ENCODE measurements around the gene CHMP4B. TPM values are rescaled to one million over a fixed set of nuclear protein-coding genes. Genes with fewer than 3 reads are reported as not detected.
A peak's percentile ranks its signal among the peaks of the same experiment; 100 is the strongest.

The CHMP4B gene
- total RNA-seq, 2 experiments from 2014 or later: 82.0 to 82.9 TPM

DNA sequence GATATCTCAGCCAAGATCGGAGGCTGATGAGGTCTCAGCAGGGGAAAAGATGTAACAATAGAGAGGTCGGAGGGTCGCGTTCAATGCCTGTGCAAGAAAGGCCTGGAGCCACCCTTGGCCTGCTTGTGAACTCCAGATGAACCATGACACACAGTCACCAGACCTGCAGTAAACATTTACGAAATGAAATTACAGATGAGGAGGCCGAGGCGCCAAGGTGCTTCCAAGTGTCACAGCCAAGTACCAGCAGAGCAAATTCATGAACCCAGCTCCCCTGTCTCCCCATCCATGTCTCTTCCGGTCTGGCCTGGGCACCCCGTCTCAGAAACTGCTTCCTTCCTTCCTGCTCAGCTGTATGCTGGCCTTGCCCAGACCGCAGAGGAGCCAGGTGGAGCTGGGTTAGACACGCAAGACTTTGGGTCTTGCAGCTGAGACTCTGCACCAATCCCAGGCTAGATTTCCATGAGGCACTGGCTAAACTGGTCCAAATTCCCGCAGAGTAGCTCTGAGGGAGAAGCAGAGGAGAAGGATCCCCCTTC is 48.1 kb downstream of the CHMP4B start:
- peaks cover 26% of the 10 kb centered on the region for H3K4me1 Mint-ChIP-seq (ENCODE audit: low read depth)
- POLR2A ChIA-PET: interaction anchor here (1.1 to 2.0 kb wide), 2 partner anchors 58 to 254 kb away, joined by 4 to 10 read pairs; partner anchors contain the start of gene EIF2S2

DNA sequence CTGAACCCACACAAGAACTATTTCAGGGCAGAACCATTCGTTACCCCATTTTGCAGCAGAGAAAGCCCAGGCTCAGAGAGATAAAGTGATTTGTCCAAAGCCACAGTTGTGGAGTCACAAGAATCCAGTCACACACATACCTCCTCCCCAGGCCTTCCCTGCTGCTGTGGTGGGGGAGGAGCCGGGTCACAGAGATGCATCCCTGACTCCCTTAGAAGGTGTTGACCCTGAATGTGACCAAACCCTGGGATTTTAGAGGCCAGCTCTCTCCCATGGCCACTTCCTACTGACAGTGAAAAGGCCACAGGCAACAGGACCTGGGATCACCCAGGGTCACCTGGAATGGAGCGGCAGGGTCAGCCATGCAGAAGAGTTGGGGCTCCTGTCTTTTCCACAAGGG is 48.6 kb downstream of the CHMP4B start:
- no peaks in the 10 kb centered on the region for H3K27me3 Mint-ChIP-seq
- peaks cover 25% of the 10 kb centered on the region for H3K4me1 Mint-ChIP-seq (ENCODE audit: low read depth)
- intact Hi-C loops (cut with micrococcal nuclease): loop anchor here (10.0 kb wide), 1 partner anchor 205 kb away; no protein-coding TSS in a partner anchor
- H3K36me3 Mint-ChIP-seq (ENCODE audit: low read depth): peaks cover 9% of the 10 kb centered on the region
- ATAC-seq (no peak), DNase-seq (no peak)
- no peak overlapping the region for H3K4me3 Mint-ChIP-seq
- ChIA-PET POLR2A (interaction anchor here (2.0 kb wide), 1 partner anchor 253 kb away, joined by 10 read pairs; the partner anchor contains the start of gene EIF2S2), CTCF (interaction anchor here (1.2 to 3.7 kb wide), 6 partner anchors 15 to 270 kb away, joined by 3 to 13 read pairs (median 3); partner anchors contain the start of gene EIF2S2)
- H3K27ac Mint-ChIP-seq: peak overlapping the region; percentile 86
- H3K9me3 Mint-ChIP-seq: no peaks in the 10 kb centered on the region
- TF ChIP-seq, protein P1, sequence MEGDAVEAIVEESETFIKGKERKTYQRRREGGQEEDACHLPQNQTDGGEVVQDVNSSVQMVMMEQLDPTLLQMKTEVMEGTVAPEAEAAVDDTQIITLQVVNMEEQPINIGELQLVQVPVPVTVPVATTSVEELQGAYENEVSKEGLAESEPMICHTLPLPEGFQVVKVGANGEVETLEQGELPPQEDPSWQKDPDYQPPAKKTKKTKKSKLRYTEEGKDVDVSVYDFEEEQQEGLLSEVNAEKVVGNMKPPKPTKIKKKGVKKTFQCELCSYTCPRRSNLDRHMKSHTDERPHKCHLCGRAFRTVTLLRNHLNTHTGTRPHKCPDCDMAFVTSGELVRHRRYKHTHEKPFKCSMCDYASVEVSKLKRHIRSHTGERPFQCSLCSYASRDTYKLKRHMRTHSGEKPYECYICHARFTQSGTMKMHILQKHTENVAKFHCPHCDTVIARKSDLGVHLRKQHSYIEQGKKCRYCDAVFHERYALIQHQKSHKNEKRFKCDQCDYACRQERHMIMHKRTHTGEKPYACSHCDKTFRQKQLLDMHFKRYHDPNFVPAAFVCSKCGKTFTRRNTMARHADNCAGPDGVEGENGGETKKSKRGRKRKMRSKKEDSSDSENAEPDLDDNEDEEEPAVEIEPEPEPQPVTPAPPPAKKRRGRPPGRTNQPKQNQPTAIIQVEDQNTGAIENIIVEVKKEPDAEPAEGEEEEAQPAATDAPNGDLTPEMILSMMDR (IDR thresholded peaks at IDR 0.05): no peak

More for the DNA sequence above, 48.1 kb downstream of the CHMP4B start:
- Mint-ChIP-seq H3K27me3 (no peaks in the 10 kb centered on the region), H3K9me3 (no peaks in the 10 kb centered on the region), H3K4me3 (no peak overlapping the region), H3K27ac (peak overlapping the region; percentile 86), H3K36me3 (ENCODE audit: low read depth) (peaks cover 14% of the 10 kb centered on the region)
- intact Hi-C loops (cut with micrococcal nuclease): loop anchor here (10.0 kb wide), 1 partner anchor 206 kb away; no protein-coding TSS in a partner anchor
- TF ChIP-seq, protein P1 (IDR thresholded peaks at IDR 0.05): no peak
- CTCF ChIA-PET: interaction anchor here (0.8 to 3.7 kb wide), 8 partner anchors 10 to 270 kb away, joined by 3 to 13 read pairs (median 3); partner anchors contain the start of gene EIF2S2
- DNase-seq (peak; percentile 62), ATAC-seq (peak; percentile 58)

DNA sequence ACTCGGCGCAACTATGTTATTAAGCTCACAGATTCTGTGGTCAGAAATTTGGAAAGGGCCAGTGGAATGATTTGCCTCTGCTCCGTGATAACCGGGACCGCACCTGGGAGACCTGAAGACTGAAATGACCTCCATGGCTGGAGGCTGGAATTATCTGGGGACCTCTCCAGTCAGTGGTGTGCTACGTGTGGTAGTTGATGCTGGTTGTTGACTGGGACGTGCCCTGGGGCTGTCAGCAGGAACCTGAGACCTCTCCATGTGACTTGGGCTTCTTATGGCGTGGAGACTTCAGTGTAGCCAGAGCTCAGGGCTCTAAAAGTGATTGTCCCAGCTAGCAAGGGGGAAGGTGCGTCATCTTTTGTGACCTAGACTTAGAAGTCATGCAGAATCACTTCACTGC is 50.3 kb downstream of the CHMP4B start:
- ATAC-seq (no peak), DNase-seq (no peak)
- intact Hi-C loops (cut with micrococcal nuclease): no loop called here
- Mint-ChIP-seq H3K27ac (no peak overlapping the region), H3K27me3 (no peaks in the 10 kb centered on the region), H3K4me1 (ENCODE audit: low read depth) (peaks cover 25% of the 10 kb centered on the region), H3K36me3 (ENCODE audit: low read depth) (peaks cover 5% of the 10 kb centered on the region), H3K9me3 (no peaks in the 10 kb centered on the region), H3K4me3 (no peak overlapping the region)
- POLR2A ChIA-PET: interaction anchor here (1.4 kb wide), 2 partner anchors 10 to 12 kb away, joined by 4 read pairs; no protein-coding TSS in a partner anchor
- TF ChIP-seq, protein P1 (IDR thresholded peaks at IDR 0.05): no peak
- CTCF ChIA-PET: interaction anchor here (0.7 to 2.6 kb wide), 9 partner anchors 9 to 268 kb away, joined by 3 to 10 read pairs (median 4); partner anchors contain the start of gene EIF2S2

DNA sequence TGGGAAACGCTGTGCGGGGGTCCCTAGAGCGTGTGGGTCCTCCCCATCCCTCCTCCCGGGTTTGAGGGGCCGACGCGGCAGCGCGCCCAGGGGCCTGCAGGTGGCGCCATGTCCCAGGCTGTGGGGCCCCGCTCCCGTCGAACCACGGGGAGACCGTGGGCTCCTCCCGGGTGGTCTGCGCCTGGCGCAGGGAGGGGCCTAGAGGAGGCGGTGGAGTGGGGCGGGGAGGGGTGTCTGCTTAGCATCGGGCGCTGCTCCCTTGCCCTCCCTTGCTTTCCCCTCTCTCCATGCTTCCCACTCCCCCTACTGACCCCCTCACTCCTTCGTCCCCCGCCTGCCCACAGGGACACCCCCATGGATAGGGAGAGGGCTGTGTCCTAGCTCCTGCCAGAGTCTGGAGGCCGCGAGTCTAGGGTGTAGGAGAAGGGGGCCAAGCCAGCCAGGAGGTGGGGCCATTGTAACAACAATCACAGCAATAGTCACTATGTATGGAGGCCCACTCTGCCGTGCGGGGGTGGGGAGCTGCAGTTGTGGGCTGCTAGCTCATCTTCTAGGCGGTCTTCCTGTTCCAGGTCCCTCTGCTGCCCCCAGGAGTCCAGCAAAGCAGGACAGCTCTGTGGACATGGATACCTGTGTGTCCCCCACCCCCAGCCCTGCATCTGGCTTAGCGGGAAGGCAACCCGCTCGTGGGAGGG is 51.7 kb downstream of the CHMP4B start:
- Mint-ChIP-seq H3K4me1 (ENCODE audit: low read depth) (peaks cover 19% of the 10 kb centered on the region), H3K9me3 (no peaks in the 10 kb centered on the region), H3K4me3 (no peak overlapping the region), H3K27me3 (no peaks in the 10 kb centered on the region), H3K36me3 (ENCODE audit: low read depth) (no peaks in the 10 kb centered on the region), H3K27ac (no peak overlapping the region)
- intact Hi-C loops (cut with micrococcal nuclease): no loop called here
- DNase-seq: peak; percentile 73
- ChIA-PET POLR2A (interaction anchor here (0.7 kb wide), 2 partner anchors 26 to 1311 kb away, joined by 3 read pairs; no protein-coding TSS in a partner anchor), CTCF (interaction anchor here (0.5 to 2.6 kb wide), 20 partner anchors 9 to 267 kb away, joined by 3 to 11 read pairs (median 3); no protein-coding TSS in a partner anchor)
- TF ChIP-seq, protein P1 (IDR thresholded peaks at IDR 0.05): peak; percentile 91
- ATAC-seq: peak; percentile 71

Measured in activated CD8-positive, alpha-beta T cell treated with anti-CD3 and anti-CD28 coated beads for 36 hours (primary cell).